Left forelimb (tissue), 1 donor: ENCODE data around the gene RFX7.

ENCODE experiments used
- DNase-seq: peaks from one replicate; pipeline ENCODE4 v3.0.0-alpha.2; 2018; ENCODE audit warnings: low spot score

Gene RFX7

DNA sequence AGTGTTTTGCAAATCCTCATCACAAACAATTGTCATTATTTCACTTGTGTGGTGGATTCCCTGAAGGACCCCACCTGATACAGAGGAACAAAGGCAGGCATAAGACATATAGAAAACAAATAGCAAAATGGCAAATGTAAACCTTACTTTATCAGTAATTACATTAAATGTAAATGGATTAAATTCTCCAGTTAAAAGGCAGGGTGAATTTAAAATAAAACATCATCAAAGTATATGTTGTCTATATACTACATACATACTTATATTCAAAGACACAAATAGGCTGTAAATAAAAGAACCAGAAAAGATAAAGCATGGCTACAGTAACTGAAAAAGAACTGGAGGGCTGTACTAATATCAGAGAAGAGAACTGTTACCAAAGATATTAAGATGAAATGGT lies 117.3 kb downstream of the RFX7 start:
- DNase-seq: no peak

DNA sequence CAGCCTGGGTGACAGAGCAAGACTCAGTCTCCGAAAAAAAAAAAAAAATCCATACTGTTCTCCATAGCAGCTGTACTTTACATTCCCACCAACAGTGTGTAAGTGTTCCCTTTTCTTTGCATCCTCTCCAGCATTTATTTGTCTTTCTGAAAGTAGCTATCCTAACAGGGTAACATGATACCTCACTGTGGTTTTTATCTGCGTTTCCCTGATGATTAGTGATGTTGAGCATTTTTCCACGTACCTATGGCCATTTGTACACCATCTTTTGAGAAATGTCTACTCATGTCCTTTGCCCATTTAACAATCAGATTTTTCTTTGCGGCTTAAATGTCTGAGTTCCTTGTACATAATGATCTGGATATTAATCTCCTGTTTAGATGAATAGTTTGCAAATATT lies 119.3 kb downstream of the RFX7 start:
- DNase-seq: no peak

DNA sequence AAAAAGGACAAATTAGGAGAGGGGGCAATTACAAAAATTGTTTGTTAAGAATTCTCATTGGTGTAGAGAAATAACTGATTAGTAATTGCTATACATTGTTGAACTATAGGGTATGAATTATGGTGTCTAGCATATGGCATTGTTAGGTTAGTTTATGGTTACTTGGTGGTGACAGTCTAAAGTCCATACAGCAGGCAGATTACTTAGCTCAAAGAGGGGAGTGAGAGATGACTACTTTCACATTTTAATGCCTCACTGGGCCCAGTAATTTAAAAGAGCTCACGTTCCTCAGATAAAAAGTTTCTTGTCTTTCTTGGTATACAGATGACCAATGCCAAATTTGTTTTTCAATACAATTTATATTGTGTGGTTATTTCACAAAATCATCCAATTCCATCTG lies 137.8 kb downstream of the RFX7 start:
- DNase-seq: no peak

DNA sequence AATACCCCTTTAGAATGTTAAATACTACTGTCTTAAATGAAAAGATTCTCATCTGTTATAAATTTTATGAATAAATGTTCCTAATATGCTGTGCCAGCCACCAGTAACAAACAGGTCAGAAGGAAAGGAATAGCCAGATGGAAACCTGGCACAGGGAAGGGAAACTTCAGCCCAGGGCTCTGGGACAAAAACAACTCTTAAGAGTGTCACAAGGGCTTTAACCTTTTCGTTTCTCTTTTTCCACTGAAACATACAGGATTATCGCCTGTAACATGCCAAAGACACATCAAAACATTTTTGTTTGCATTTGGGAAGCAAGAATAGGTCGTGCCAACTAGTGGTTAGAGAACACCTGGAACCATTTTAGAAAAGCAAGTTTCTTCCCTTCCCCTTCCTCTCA lies 141.2 kb downstream of the RFX7 start:
- no peak for DNase-seq

DNA sequence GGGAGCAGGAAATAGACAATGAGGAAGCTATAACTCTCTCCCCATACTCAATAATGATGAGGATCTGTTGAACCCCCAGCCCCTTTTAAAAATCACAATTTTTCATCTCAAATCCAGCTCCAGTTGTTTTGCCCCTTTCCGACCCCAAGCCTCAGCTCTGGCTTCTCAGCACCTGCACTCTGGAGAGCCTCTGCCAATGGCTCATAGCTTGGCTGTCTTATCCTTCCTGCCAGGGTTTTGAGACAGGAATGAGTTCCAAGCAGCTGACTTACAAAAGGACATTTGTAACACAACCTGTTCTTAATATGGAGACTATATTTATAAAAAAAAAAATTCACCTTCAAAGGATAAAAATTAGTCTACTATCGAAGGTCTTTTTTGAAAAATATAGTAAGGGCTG lies 144.4 kb downstream of the RFX7 start:
- no peak for DNase-seq

DNA sequence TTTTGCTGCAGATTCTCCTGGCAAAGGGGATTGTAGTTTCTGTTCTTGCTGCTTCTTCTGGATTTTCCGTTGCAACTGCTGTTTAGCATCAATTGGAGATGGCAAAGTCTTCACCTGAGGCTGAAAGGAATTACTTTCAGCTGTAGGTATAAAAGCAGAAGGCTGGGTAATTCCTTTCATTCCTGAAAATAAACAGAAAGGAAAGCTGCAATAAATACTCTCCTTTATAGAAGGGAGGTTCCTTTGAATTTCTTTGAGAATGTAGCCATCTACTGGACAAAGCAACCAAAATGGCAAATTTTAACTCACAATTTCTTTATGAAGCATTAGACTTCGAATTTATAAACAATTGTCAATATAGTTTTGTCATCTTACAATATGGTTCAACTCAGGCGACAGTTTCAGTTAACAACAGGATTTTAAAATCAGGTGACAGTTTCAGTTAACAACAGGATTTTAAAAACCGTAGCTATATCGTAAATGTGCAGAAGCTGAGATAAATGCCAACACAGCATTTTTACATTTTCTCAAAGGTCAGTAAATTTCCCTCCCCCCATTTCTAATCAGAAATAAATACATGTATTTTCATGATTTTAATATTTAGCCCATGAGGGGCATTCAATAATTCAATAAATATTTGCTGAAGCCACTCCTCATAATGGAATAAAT lies 145.3 kb downstream of the RFX7 start:
- no peak for DNase-seq

DNA sequence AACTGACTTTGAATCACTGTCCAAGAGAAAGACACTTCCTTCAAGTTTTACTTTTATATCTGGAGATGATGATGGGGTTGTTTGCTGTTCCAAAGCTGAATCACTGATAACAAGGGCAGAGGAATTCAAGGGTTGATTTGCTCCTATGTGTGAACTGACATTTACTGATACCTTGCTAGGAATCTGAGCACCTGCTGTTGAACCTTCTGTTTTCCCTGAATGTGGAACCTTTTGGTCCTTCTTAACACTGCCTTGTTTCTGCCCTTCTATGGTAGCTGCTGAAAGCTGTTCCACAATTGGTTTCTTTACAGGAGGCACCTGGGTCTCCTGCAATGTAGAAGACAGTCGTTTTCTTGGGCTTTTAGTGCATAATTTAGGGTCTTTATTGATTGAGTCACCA lies 148.3 kb downstream of the RFX7 start:
- no peak for DNase-seq

DNA sequence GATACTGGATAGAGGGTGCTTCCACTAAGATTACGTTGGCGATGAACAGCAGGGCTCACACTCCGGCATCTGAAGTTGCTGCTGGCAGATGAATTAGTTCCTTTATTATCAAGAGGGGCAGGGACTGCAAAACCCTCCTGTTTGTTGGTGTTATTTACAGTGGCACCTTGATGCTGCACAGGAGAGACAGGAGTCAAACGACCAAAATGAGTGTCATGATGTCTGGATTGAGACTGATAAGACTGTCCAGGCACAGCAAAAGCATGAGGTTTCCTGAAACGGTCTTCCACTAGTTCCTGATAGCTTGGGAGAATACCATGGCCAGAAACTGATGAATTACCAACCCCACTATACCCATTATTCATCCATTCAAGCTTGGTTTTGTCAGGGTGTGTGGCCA lies 149.5 kb downstream of the RFX7 start:
- no peak for DNase-seq

DNA sequence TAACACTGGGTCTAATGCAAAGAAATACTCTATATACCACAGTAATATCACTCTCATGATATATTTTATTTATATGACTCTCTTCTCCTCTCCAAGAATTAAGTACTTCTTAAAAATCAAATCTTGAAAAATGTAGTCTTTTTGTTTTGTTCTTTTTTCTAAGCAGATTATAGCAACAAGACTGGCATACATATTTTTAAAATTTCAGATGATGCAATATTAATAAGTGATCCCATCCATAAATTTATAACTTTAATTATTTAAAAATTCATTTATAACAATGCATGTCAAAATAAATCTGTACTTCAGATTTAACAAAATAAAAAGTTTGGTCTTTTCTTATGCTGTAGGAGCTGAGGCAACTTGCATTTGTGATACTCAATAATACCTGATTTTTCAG lies 155.3 kb downstream of the RFX7 start:
- DNase-seq: no peak

DNA sequence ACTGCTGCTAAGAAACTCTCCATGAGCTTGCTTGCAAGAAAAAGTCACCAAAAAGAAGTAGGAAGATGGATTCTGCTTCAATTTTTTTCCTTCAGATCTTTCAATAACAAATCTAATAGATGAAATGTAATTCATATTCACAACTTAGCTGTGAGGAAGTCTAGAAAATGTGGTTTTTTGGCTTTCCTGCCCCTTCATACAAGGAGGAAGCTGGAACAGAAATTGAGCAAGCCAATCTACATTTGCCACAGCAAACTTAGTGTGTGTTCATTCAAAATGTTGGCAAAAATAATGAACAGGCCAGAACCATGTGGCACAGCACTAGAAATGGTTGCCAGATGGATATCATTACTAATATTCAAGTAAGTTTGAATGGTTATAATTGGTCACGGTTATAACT lies 157.1 kb downstream of the RFX7 start:
- no peak for DNase-seq

DNA sequence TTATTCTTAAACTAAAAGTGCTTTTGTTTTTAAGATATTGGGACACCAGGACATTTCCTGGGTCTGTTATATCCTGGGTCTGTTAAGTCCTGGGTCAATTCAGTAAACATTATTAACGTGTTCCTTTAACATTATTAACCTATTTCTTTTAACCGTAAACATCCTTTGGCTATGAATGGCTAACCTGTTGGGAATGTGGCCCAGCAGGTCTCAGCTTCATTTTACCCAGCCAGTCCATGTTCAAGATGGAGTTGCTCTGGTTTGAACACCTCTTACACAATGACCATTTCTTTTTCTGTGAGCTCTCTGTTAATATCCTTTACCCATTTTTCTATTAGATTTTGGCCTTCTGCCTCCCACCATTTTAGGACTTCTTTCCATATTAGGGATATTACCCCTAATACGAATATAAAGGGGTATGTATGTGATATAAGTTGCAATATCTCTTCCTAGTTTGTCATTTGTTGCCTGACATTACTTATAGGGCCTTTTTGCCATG lies 161.4 kb downstream of the RFX7 start:
- no peak for DNase-seq

DNA sequence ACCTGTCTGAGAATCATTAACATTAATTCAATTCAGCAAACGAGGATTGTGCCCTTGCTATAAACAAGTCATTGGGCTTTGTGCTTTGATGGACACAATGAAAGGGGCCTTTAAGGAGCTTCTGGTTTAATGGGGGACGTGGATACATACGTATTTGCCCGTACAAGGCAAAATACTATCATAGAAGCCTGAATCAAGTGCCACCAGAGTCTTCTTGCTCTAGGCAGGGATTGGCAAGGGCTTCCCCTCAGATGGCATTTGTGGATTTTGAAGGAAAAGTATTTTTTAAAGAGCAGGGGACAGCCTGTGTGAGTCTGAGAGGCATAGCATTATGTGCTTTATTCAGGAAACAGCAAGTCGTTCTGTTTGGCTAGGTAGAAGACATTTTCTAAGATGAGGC lies 166.6 kb downstream of the RFX7 start:
- DNase-seq: no peak

DNA sequence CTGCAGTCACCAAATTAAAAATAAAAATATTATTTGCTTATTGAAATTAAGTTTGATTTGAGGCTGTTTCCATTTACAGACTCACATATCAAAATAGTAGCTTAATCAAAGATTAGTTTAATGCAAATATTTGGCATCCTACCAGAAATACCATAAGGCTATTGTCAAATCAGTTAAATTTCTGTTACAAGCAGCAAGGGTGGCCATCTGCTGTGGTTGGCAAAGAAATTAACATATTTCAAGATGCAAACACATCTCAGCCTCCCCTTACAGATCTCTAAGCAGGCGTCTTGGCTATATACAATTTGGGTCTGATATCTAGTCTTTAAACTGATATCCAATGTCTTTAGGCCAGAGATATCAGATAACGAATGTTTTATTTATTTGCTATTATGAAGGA lies 167.0 kb downstream of the RFX7 start:
- no peak for DNase-seq

DNA sequence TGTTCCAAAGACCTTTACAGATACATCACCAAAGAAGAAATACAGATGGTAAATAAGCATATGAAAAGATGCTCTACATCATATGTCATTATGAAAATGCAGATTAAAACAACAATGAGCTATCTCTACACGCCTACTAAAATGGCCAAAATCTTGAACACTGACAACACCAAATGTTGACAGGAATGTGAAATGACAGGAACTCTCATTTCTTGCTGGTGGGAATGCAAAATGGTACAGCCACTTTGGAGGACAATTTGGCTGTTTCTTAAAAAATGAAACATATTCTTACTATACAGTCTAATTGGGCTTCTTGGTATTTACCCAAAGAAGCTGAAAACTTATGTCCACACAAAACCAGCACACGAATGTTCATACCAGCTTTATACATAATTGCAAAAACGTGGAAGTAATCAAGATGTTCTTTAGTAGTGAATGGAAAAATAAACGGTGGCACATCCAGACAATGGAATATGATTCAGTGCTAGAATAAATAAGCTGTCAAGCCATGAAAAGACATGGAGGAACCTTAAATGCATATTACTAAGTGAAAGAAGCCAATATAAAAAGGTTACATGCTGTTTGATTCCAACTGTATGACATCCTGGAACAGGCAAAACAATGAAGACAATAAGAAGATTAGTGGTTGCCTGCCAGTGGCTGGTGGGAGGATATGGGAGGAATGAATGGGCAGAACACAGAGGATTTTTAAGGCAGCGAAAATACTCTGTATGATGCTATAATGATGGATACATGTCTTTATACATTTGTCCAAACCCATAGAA lies 169.0 kb downstream of the RFX7 start:
- no peak for DNase-seq

DNA sequence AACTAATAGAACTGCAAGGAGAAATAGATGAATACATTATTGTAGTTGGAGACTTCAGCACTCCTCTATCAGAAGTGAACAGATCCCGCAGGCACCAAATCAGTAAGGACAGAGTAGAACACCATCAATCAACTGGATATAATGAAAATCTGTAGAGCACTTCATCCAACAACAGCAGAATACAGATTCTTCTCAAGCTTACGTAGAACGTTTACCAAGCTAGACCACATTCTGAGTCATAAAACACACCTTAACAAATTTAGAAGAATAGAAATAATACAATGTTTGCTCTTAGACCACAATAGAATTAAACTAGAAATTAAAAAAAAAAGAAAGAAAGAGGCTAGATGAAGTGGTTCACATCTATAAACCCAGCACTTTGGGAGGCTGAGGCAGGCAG lies 179.5 kb downstream of the RFX7 start:
- no peak for DNase-seq

DNA sequence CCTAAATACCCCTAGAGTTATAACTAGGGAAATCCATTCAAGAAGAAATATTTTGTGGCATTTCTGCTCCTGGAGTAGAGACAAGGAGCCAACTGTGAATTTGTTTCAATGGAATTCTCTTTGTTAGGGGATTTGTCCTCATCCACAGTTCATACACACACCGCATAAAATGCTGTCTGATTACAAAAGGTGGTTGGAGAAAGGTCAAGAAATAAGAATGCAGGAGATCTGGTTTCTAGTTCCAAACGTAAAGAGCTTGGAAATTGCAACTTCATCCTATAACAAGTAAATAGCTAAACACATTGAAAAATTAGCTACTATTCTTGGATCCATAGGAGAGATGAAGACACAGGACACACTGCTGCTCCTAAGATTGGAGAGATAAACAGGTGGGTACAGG lies 184.0 kb downstream of the RFX7 start:
- DNase-seq: no peak

DNA sequence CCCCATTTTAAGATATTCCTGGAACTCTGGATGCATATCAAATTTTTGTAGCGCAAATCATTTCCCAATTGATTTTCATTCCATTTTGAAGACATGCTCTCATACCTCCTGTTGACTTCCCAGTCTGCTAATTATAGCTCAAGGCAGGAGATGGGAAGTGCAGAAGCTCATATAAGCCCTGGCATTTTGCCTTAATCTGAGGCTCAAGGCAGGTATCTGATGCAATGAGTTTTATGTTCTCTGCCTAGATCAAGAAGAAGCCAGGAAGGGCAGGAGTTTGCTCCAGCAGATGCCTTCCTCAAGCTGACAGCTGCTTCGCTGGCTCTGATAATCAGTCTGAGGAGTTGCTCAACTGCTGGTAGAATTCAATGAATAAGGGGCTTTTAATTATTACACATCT lies 184.7 kb downstream of the RFX7 start:
- no peak for DNase-seq

DNA sequence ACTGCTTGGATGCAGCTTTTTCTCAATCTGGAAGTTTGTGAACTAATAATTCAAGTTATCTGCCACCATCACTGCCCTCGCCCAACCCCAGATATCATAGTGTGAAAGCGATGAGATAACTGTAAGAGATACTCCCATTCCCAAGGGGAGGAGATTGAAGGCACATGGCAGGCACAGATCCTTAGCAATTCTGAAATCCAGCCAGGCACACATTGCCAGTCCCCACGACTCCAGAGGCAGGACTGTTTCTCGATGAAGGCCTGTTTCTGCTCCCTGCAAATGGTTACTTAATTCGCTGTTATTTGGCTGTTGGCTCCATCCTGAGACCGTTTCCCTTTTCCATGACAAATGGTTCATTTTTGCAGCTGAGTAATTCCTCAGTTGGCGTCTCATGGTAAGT lies 187.1 kb downstream of the RFX7 start:
- DNase-seq: no peak

DNA sequence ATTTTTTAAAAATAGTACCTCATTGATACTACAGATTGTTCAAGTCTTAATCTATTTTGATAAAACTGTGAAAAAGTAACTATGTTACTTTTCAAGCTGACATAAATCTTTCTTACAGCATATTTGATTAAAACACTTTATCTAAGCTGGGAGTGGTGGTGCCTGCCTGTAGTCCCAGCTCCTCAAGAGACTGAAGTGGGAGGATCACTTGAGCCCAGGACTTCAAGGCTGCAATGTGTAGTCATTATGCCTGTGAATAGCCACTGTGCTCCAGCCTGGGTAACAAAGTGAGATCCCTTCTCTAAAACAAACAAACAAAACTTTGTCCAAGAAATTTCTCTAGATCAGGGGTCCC lies 190.7 kb downstream of the RFX7 start:
- no peak for DNase-seq

DNA sequence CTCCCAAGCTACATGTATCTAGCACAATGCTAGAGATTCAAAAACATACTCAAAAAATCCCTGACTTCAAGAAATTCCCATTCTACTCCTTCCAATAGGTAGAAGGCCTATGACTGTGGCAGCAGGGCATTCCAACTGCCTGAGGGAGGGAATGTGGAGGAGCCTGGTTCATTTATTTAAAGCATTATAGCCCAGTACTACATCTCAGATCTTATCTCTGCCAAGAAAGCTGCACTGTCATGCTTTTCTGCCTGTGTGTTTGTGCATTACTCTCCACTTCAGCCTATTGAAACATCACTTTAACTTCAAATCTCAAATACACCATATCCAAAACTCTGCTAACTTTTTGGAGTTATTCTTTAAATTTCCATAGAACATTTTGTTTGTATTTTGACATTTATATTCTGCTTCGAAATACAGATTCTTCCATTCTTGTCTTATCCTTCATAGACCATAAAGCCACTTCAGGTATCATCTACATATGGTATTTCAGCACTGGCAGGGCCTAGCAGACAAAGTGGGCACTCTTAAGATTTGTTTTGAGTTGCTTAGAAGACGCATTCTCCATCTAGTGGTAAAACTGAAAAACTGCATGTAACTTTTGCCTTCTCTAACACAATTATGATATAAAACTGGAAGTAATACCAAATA lies 191.2 kb downstream of the RFX7 start:
- DNase-seq: no peak

DNA sequence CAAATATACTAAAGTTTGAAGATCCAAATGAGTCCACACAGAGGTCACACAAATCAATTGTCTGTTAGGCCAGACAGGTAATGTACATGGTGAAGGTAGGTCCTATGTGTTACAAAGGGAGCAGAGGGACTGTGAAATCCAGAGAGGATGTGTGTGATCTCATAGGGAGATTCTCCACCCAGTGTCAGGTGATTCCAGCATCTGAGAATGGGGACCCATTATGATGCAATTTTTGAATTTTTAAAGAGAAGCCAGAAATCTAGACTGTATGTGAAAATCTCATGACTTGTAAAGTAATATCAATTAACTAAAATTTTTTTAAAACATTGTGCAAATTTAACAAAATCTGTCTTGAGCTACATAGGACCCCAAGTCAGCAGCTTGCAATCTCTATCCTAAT lies 192.0 kb downstream of the RFX7 start:
- no peak for DNase-seq

DNA sequence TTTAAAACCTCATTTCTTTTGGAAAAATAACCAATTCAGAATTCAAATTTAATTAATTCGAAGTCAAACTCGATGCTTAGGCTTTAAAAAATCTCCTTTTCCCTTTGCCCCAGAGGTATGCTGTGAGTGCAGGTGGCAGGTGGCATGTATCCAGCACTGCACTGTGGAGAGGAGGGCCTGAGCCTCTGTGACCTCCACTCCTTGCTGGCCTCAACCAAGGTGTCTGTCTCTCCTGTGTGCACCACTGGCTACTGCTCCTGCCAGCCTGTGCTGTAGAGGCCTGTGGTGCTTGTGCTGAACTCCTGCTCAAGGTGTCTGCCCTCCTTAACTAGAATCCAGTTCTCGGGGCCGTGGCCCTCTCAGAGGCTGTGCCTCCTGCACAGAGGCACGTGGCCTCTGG lies 194.1 kb downstream of the RFX7 start:
- no peak for DNase-seq

DNA sequence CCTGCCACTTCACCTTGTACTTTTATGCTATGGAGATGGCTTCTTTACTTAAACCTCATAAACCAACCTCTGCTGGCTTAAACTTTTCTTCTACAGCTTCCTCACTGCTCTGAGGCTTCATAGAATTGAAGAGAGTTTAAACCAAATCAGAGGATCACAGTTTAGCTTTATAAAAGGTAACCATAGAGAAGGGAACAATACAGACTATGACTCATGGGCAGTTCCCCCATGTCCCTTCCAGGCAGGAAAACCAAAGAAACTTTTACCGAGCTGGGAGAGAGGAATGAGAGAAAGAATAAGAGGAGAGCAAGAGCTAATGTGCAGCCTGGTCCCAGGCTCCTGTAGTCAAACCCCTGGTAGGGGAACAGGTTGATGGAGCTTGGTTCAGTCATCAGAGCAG lies 196.3 kb downstream of the RFX7 start:
- DNase-seq: no peak
